ENCODE data around the gene ASB3.

- TF ChIP-seq CTCF (IDR thresholded peaks at IDR 0.05) = no peak
- no peak for TF ChIP-seq POLR2A (IDR thresholded peaks at IDR 0.05)
Measured at GRCh38 chr2:53821810-53822209, 35.1 kb upstream of the ASB3 start.

Data from transverse colon (tissue), 3 donors.